Right forelimb (tissue), 1 donor: ENCODE data around the gene C13orf42.
A peak's percentile ranks its signal among the peaks of the same experiment; 100 is the strongest.
"Not testable (repeated sequence)": the region's sequence is repeated elsewhere in the genome, so short reads cannot be mapped to it uniquely, and the experiment has no call there.

Experiments
- DNase-seq: peaks from one replicate; pipeline ENCODE4 v3.0.0-alpha.2; 2018

C13orf42 gene

DNA sequence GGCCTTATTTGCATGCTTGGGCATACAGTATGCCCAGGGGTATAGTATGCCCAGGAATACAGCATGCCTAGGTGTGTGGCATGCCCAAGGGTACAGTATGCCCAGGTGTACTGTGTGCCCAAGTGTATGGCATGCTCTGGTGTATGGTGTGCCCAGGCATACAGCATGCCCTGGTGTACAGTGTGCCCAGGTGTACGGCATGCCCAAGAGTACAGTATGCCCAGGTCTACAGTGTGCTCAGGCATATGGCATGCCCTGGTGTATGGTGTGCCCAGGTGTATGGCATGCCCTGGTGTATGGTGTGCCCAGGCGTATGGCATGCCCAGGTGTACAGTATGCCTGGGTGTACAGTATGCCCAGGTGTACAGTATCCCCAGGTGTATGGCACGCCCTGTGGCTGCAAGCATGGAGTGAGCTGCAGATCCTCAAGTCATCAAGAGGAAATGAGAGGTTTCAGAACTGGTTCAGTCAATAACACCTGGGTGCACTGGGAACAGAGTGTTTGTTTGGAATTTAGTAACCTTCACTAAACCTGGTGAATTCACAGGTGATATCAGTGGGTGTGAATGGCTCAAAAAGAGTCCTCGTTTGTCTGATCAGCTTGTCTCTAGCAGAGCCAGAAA, 7.8 kb upstream of the C13orf42 start:
- no peak for DNase-seq

GRCh38 chr13:51113969-51114368, 2.9 kb upstream of the C13orf42 start:
- DNase-seq: no peak

DNA sequence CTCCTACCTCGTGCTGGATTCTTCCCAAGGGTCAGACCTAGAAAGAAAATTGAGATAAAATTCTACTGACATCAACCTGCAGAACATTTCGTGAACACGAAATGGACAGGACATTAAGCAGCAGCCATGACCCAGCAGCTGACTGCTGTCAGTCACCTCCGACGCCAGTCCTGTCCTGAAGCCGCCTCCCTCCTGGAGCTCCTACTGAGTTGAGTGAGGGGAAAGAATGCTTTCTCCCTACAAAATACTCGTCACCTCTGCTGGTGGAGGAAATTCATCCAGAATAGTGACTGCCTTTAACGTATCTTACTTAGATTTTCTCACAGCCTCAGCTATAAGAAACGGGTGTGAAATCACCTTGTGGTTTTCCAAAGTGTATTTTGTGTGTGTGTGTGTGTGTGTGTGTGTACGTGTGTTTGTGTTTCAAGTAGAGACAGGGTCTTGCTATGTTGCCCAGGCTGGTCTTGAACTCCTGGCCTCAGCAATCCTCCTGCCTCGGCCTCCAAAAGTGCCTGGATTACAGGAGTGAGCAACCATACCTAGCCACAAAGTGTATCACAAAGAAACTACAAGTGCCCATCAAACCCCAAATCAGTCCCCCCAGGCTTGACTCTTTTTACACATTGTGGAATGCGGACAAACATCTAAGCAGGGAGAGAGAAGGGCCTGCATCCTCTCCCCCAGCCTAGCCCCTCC, 2.3 kb upstream of the C13orf42 start:
- DNase-seq: no peak

- DNase-seq: no peak
Observed at GRCh38 chr13:51112771-51113170, 1.7 kb upstream of the C13orf42 start.

DNA sequence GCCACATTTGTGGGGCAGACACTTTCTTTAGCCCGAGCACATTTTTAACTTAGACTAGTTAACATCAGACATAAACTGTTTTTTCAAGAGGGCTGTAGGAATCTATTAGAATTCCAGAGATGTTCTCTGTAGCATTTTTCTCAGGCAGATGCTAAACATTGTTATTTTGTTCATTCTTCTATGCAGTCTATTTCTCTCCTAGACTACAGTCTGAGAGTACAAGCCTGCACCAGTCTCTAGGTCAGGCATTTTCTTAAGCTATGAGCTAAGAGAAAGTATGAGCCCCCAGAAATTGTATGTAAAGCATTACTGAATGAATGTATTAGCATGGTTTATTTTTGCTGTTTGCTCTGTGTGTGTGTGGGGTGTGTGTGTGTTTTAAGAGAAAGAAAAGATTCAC, 923 bp upstream of the C13orf42 start:
- no peak for DNase-seq

DNA sequence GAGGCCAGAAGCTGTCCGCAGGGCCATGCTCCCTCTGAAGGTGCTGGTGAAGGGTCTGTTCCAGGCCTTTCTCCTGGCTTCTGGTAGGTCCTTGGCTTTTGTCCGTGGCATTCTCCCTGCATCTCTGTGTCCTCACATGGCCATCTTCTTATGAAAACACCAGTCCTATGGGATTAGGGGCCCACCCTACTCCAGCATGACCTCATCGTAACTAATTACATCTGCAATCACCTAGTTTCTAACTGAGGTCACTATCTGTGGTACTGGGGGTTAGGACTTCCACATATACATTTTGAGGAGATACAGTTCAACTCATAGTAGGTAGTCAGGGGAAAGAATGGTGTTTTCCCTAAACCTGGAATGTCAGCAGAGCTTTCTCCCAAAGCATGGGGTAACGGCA, 3.1 kb downstream of the C13orf42 start:
- DNase-seq: no peak

- no peak for DNase-seq
Observed at GRCh38 chr13:51105046-51105445, 6.0 kb downstream of the C13orf42 start.

- no peak for DNase-seq
Observed at GRCh38 chr13:51101636-51102235, 9.3 kb downstream of the C13orf42 start.

DNA sequence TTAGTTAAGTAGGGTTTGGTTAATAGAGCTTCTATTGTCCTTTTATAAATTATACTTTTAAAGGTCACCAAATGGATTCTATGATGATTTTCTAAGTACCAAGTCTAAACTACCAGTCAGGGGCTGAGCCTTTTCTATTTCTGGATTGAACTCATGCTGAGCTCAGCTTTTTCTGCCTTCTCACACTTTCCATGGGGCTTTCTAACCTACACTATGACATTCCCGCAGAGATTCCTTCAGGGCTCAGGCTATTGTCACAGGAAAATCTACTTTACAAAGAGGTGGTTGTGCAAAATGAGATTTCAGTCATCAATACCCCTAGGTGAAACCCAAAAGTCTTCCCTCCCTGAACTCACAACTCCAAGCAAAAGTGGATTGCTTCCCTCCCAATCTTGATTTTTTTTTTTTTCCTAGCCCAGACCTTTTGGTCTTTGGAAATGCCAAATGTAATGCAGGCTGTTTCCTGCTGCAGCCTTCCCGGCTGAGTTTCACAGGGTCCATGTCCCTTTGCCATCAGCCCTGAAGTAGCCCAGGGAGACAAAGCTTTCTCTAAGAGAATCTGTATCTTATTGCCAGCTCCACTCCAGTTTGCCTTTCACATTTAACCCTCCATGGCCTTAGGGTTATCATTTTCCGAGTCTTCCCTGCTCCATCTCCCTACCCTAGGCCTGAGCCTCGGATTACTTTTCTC, 13.6 kb downstream of the C13orf42 start:
- DNase-seq: no peak

- no peak for DNase-seq
Observed at GRCh38 chr13:51096131-51096530, 14.9 kb downstream of the C13orf42 start.

DNA sequence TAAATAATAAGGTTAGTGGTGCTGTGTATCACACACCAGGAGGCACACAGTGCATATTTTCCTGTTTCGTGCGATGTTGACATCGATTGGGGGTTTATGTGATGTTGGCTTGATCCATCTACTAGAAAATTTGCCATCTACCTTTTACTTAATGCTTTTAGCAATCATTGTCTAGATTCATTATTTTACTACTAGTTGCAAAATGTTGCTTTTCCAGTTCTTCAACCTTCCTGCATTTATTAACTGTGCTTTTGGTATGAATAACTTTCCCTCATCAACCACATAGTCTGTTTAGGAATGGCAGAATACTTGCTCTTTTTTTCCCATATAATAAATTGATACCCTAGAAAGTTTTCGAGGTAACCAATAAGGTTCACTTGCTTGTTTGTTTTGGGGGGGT, 17.5 kb downstream of the C13orf42 start:
- no peak for DNase-seq

GRCh38 chr13:51091839-51092238, 19.2 kb downstream of the C13orf42 start:
- no peak for DNase-seq

DNA sequence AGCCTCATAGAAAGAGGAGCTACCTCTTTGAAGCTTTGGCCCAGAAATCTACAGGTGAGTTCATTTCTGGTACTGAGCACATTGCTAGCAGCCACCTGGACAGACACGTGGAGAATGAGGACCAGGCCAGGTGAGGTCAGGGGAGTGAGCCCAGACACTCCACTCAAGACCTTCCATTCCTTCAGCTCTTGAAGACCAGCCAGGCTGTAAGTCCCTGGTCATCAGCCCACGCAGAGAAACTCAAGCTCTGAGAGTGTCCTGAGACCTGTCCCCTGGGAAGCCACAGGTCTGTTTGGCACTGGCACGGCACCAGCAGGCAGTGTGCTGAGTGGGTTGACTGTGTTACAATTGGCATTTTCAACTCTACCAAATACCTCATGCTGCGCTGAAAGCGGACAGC, 27.4 kb downstream of the C13orf42 start:
- no peak for DNase-seq

GRCh38 chr13:51080478-51081065, 30.5 kb downstream of the C13orf42 start:
- DNase-seq: not testable (repeated sequence)

- DNase-seq: no peak
Observed at GRCh38 chr13:51071493-51071892, 39.6 kb downstream of the C13orf42 start.

DNA sequence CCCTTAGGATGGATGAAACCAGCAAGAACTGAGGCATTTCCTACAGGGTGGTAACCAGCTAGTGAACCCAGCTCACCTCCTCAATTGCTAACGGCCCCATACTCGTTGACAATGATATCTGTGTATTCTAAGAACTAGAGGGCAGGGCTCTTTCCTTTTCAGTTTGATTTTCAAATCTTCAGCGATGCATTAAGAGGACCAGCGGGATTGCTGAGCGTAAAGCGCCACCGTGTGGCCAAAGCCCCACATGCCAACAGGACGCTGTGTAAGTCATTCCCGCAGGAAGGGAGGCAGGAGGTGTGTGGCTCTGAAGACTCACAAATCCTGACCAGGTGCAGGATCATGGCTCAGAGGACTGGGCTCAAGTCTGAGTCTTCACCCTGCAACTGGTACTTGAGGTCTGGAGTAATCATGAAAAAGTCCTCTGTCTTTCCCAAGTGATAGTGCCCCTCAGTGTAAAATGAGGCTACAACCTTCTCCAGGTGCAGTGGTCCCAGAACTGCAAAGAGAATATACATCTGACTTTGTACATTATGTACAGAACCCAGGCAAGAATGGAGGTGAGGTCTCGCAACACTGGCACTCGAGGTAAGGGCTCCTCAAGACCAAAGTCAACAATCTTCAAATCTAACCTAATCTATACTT, 40.9 kb downstream of the C13orf42 start:
- DNase-seq: peak; percentile 90

GRCh38 chr13:51068501-51068900, 42.6 kb downstream of the C13orf42 start:
- DNase-seq: no peak

GRCh38 chr13:51067706-51068105, 43.4 kb downstream of the C13orf42 start:
- DNase-seq: no peak

GRCh38 chr13:51067210-51067701, 43.8 kb downstream of the C13orf42 start:
- DNase-seq: no peak

DNA sequence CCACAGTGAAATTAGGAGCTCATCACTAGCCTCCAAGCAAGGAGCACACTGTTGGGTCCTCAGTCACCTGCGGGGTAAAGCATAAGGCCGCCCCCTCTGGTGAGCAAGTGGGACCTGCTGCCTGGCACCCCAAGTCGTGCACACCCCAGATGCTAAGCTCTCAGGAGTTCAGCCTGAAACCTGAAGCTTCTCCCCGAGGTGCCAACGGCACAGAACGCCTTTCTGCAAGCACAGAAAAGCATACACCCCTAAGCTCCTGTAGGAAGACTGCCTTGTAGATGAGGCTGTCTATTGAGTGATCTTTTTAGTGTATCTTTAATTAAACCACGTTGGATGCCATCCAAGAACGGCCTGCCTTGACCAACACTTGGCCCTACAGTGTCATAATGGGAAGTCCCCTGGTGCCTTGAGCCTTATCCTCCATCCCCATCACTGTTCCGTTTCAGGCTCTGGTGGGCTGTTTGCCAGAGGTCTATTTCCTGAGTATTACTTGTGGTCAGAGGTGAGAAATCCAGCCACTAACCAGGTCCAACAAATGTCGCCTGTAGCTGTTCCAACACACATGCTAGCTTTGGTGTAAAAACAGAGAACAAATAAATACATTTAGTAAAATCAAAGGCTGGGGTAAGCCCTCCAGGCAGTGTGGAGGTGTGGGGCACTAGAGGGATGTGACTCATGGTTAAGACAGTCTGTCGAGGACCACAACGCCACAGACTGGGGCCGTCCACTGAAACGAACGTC, 44.8 kb downstream of the C13orf42 start:
- DNase-seq: no peak

GRCh38 chr13:51065372-51066090, 45.5 kb downstream of the C13orf42 start:
- DNase-seq: no peak
